ENCODE data around the gene CCNYL1.

DNA sequence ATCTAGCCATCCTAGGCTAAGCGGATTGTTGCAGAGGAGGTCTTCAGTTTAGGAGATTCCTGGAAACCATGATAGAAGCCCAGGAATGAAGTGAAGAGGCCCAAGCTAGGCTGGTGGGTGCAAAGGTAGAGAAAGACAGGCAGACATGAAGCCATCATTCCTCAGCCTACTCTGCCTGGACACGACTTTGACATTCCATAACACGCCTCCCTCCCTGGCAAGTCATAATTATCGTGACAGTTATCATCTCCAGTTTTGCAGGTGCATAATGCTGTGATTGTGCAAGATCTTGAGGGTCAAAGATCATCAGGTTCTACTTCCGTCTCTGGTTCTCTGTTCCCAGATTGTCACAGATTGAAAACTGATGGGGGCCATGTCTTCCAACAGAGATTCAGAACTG is 73.5 kb downstream of the CCNYL1 start:
- TF ChIP-seq POLR2A (IDR thresholded peaks at IDR 0.05): no peak
- TF ChIP-seq EP300 (IDR thresholded peaks at IDR 0.05; ENCODE audit: low read depth): no peak
- TF ChIP-seq, protein P1, sequence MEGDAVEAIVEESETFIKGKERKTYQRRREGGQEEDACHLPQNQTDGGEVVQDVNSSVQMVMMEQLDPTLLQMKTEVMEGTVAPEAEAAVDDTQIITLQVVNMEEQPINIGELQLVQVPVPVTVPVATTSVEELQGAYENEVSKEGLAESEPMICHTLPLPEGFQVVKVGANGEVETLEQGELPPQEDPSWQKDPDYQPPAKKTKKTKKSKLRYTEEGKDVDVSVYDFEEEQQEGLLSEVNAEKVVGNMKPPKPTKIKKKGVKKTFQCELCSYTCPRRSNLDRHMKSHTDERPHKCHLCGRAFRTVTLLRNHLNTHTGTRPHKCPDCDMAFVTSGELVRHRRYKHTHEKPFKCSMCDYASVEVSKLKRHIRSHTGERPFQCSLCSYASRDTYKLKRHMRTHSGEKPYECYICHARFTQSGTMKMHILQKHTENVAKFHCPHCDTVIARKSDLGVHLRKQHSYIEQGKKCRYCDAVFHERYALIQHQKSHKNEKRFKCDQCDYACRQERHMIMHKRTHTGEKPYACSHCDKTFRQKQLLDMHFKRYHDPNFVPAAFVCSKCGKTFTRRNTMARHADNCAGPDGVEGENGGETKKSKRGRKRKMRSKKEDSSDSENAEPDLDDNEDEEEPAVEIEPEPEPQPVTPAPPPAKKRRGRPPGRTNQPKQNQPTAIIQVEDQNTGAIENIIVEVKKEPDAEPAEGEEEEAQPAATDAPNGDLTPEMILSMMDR (IDR thresholded peaks at IDR 0.05): no peak
- peak in 1 of 3 donors; percentile 17 for TF ChIP-seq POLR2AphosphoS5 (IDR thresholded peaks at IDR 0.05)

All from transverse colon (tissue), 4 donors.